Inflammatory macrophage (primary cell): ENCODE data around the gene PKD1L1.

ENCODE experiments used
- DNase-seq, 2 donors: peaks; one replicate each; pipeline ENCODE4 v3.0.0-alpha.2; 2020 to 2022

The PKD1L1 gene

GRCh38 chr7:47725031-47725780 is 223.1 kb downstream of the PKD1L1 start:
- no peak for DNase-seq
